Epithelial cell of prostate (primary cell): ENCODE data around the gene RNF138.
"Not testable (repeated sequence)": the region's sequence is repeated elsewhere in the genome, so short reads cannot be mapped to it uniquely, and the experiment has no call there.

Experiments
- DNase-seq: peaks from one replicate; pipeline ENCODE4 v3.0.0-alpha.2; 2011; ENCODE audit warnings: low read depth, low spot score
- H3K27ac ChIP-seq: fragments of 450-650 bp; 2 replicates; pipeline ENCODE4 v1.5.1; 2017; ENCODE audit warnings: mild to moderate bottlenecking

RNF138 gene

GRCh38 chr18:32091724-32092421 is at the start of gene RNF138:
RNF138 (plus strand) TSS chr18:32091874; CDS start chr18:32092777, 903 bp downstream.
- peak; percentile 62 for DNase-seq

GRCh38 chr18:32042337-32042736 is 49.3 kb upstream of the RNF138 start:
- no peak overlapping the region for H3K27ac ChIP-seq
- no peak for DNase-seq

More at GRCh38 chr18:32091724-32092421, at the start of gene RNF138:
- peak within 1 kb of the TSS; percentile 98 for H3K27ac ChIP-seq

- no peak for DNase-seq
- no peak overlapping the region for H3K27ac ChIP-seq
Observed at GRCh38 chr18:32048507-32049091, 43.1 kb upstream of the RNF138 start.

- peak; percentile 20 for DNase-seq
- H3K27ac ChIP-seq = no peak overlapping the region
Observed at GRCh38 chr18:32049393-32050171, 42.1 kb upstream of the RNF138 start.

GRCh38 chr18:32056613-32057358 is 34.9 kb upstream of the RNF138 start:
- DNase-seq = no peak

GRCh38 chr18:32057624-32058165 is 34.0 kb upstream of the RNF138 start:
- no peak overlapping the region for H3K27ac ChIP-seq
- no peak for DNase-seq

More at GRCh38 chr18:32056613-32057358, 34.9 kb upstream of the RNF138 start:
- no peak overlapping the region for H3K27ac ChIP-seq

GRCh38 chr18:32060026-32060425 is 31.6 kb upstream of the RNF138 start:
- H3K27ac ChIP-seq = no peak overlapping the region
- DNase-seq = no peak

GRCh38 chr18:32067375-32068167 is 24.1 kb upstream of the RNF138 start:
- DNase-seq = no peak
- H3K27ac ChIP-seq = no peak overlapping the region

- no peak overlapping the region for H3K27ac ChIP-seq
- no peak for DNase-seq
Observed at GRCh38 chr18:32072321-32072720, 19.4 kb upstream of the RNF138 start.

GRCh38 chr18:32074206-32074605 is 17.5 kb upstream of the RNF138 start:
- H3K27ac ChIP-seq = no peak overlapping the region

GRCh38 chr18:32078845-32079244 is 12.8 kb upstream of the RNF138 start:
- no peak overlapping the region for H3K27ac ChIP-seq
- DNase-seq = no peak

More at GRCh38 chr18:32074206-32074605, 17.5 kb upstream of the RNF138 start:
- DNase-seq = no peak

- no peak for DNase-seq
- no peak overlapping the region for H3K27ac ChIP-seq
Observed at GRCh38 chr18:32081881-32082280, 9.8 kb upstream of the RNF138 start.

- H3K27ac ChIP-seq = peak overlapping the region; percentile 89
- no peak for DNase-seq
Observed at GRCh38 chr18:32083781-32084180, 7.9 kb upstream of the RNF138 start.

- H3K27ac ChIP-seq = peak overlapping the region; percentile 89
- DNase-seq = peak; percentile 83
Observed at GRCh38 chr18:32086881-32087280, 4.8 kb upstream of the RNF138 start.

GRCh38 chr18:32090831-32091230 is 843 bp upstream of the RNF138 start:
- not testable (repeated sequence) for DNase-seq, H3K27ac ChIP-seq

GRCh38 chr18:32091325-32091723 is 350 bp upstream of the RNF138 start:
- no peak for DNase-seq
- H3K27ac ChIP-seq = peak overlapping the region; percentile 98

GRCh38 chr18:32092422-32093101 is 888 bp downstream of the RNF138 start:
- H3K27ac ChIP-seq = peak overlapping the region; percentile 98
- DNase-seq = peak; percentile 86

GRCh38 chr18:32093102-32093511 is 1.4 kb downstream of the RNF138 start:
- no peak for DNase-seq
- peak overlapping the region; percentile 98 for H3K27ac ChIP-seq

GRCh38 chr18:32093523-32093922 is 1.8 kb downstream of the RNF138 start:
- H3K27ac ChIP-seq = peak overlapping the region; percentile 98
- DNase-seq = no peak
